Astrocyte of the cerebellum (primary cell): ENCODE measurements around the gene PPM1H.

Source experiments
- DNase-seq: peaks from one replicate; pipeline ENCODE4 v3.0.0-alpha.2; 2011; ENCODE audit warnings: low read depth
- H3K4me3 ChIP-seq: 2 replicates; pipeline ENCODE4 v1.5.1; 2011; ENCODE audit warnings: mild to moderate bottlenecking, low read depth, low read length, moderate library complexity
- in situ Hi-C: cut with HindIII; loops from 2 replicates; pipeline ENCODE4 v1.10.0; 2017; ENCODE audit warnings: low sequenced_read_pairs
- TF ChIP-seq, protein P1 (sequence below): IDR thresholded peaks from 2 replicates; pipeline ENCODE4 v1.5.1; 2012; ENCODE audit warnings: low read length, low read depth, moderate library complexity, mild to moderate bottlenecking; ENCODE audit errors: missing control alignments

Gene PPM1H

DNA sequence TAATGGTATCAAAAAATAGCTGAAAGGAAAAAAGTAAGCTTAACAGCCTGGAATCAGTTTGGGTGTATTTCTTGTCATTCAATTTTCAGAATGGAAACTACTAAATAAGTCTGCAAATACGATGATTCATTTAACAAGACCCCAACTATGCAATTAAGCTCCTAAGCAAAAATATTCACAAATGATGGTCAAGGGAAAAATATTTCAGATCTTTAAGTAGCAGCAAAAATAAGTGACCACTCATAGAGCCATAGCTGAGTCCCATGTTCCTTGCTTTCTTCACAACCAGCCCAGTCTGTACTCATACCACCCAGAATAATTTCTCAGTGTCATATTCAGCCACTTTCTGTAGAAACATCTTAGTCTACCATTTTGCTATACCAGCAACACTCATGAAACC is 185.4 kb downstream of the PPM1H start:
- no peak for DNase-seq
- TF ChIP-seq, protein P1, sequence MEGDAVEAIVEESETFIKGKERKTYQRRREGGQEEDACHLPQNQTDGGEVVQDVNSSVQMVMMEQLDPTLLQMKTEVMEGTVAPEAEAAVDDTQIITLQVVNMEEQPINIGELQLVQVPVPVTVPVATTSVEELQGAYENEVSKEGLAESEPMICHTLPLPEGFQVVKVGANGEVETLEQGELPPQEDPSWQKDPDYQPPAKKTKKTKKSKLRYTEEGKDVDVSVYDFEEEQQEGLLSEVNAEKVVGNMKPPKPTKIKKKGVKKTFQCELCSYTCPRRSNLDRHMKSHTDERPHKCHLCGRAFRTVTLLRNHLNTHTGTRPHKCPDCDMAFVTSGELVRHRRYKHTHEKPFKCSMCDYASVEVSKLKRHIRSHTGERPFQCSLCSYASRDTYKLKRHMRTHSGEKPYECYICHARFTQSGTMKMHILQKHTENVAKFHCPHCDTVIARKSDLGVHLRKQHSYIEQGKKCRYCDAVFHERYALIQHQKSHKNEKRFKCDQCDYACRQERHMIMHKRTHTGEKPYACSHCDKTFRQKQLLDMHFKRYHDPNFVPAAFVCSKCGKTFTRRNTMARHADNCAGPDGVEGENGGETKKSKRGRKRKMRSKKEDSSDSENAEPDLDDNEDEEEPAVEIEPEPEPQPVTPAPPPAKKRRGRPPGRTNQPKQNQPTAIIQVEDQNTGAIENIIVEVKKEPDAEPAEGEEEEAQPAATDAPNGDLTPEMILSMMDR = no peak
- no peak overlapping the region for H3K4me3 ChIP-seq
- in situ Hi-C loops = no loop called here

DNA sequence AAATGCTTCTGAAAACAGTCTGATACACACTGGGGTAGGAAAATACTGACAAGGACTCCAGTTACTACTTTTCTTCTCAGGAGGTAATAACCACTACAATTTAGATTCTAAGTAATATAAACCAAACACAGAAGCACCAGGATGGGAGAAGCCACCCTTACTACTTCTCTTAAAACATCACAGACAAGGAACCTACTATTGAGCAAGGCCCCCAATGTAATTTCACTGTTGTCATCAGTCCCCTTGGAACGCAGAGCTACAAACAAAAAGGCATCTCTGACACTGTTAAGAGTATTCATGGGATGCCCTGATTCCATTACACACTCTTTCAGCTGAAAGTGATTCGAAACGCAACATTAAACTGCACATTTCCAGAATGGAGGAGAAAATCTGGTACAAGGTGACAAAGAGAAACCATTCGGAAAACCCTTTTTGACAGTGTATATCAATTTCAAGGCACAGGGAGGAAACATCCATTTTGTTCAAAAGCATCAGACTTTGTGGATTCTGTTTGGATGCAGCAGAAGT is 185.9 kb downstream of the PPM1H start:
- in situ Hi-C loops = no loop called here
- DNase-seq = no peak
- TF ChIP-seq, protein P1 = no peak
- no peak overlapping the region for H3K4me3 ChIP-seq

DNA sequence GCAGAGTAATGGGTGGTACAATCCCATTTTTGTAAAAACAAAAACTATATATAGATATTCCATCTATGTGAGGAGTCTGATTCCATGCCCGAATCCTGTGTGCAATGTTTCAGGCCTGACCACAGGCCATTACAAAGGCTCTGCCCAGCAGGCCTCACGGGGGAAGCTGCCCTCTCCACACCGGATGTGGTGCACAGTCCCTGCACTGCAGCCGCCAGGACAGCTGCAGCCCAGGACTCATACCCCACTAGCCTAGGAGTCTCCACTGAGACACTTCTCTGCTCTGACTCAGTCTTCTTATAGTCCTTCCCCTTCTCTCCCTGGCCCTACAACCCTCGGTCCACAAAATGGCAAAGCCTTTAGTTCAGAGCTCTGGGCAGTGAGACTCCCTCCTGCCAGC is 190.4 kb downstream of the PPM1H start:
- H3K4me3 ChIP-seq = no peak overlapping the region
- DNase-seq = no peak
- TF ChIP-seq, protein P1 = no peak
- in situ Hi-C loops = no loop called here

DNA sequence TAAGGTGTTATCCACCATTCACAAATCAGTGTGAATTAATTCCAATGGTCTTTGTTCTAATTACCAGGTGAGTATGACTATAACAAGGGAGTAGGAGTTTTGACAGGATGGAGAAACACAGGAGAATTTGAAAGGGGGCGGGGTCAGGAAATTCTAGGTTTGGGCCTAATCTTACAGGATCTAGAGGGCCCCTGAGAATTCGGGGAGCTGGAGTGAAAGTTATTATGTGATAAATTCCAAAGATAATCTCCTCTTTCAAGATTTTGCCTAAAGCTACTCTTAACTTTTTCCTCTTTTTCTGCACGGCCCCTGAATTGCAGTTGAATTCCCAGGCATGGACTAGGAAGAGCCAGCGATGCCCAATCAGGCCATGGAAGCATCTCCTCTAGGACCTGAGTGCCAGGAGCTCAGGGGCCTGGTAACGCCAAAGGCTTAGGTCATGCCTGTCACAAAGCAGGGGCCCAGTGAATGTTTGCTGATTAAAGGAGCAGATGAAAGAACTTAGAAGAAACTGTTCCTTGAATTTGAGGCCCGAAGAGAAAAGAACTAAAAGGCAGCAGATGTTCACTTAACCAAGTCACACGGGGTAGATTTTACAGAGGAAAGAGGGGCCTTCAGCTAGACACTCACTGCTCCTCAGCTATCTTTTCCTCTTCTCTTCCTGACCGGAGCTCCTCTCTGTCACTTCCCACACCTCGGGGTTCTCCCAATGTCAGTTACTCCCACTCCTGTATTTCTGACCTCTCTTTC is 195.5 kb downstream of the PPM1H start:
- in situ Hi-C loops = no loop called here
- no peak overlapping the region for H3K4me3 ChIP-seq
- DNase-seq = no peak
- TF ChIP-seq, protein P1 = no peak

DNA sequence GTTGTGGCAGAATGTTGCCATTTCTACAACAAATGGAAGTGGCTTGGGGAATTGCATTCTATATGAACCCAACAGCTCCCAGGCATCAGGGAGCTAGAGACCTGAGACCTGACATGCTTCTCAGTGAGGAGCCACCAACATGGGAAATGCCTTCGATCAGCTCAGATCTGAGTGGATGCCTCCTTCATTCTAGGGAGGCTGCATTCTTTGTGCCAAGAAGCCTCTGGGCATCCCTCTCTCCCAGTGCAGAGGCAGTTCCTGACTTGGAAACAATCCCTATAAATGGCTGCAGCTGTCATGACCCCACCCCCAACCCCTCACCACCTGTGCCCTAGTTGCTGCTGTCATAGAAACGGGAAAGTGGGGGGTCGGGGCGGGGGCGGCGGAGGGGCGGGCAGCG is 196.3 kb downstream of the PPM1H start:
- no peak overlapping the region for H3K4me3 ChIP-seq
- in situ Hi-C loops = no loop called here
- no peak for DNase-seq
- TF ChIP-seq, protein P1 = no peak

DNA sequence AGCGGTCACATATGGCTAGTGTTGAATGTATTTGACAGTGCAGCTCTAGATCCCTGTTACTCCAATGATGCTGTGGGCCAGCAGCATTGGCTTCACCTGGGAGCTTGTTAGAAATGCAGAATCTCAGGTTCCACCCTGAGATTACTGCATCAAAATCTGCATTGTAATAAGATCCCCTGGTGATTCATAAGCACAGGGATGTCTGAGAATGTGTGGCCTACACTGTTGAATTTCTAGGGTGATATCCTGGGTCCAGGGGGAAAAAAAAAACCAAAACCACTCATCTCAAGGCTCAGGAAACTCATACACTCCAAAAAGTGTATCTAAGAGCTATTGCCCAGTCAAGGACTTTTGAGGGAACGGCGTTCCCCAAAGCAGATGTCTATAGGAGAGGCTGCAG is 196.8 kb downstream of the PPM1H start:
- no peak for DNase-seq
- in situ Hi-C loops = no loop called here
- H3K4me3 ChIP-seq = no peak overlapping the region
- TF ChIP-seq, protein P1 = no peak
